Right lung (tissue), 5 donors: ENCODE data around the gene RIMS3. TPM values are rescaled to one million over a fixed set of nuclear protein-coding genes. Genes with fewer than 3 reads are reported as not detected.
"Not testable (repeated sequence)": the region's sequence is repeated elsewhere in the genome, so short reads cannot be mapped to it uniquely, and the experiment has no call there.

Source experiments
- DNase-seq, 2 donors: peaks; one replicate each; pipeline ENCODE4 v3.0.0-alpha.2; 2013
- polyA plus RNA-seq, 5 donors: library from polyadenylated mRNA; unstranded; fragments of 120-200 nt; gene quantifications; one replicate each; pipeline versions ENCODE4 v1.2.1 to v1.2.3, GENCODE V29; 2013; ENCODE audit warnings: inconsistent platforms in 1 of 5, low replicate concordance in 1 of 5; ENCODE audit not compliant: insufficient read length in 5 of 5, insufficient read depth in 1 of 5

The RIMS3 gene
- polyA plus RNA-seq, 5 donors = 0.91 to 2.1 (median 1.6) TPM

DNA sequence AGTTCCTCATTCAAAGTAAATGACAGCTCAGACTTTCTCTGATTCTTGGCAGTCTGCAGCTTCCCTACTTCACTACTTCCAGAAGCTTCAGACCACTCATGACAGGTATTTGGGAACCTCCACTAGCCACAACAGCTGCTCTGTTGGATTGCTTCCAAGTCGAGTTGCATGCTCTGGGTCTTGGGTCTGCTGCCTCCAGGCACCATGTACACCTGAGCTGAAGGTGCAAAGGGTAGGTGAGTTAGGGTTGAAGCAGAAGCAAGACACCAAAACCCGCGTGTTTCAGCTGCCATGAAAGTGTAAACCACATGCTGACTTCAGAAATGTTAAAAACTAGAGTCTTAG lies 71.3 kb downstream of the RIMS3 start:
- no peak for DNase-seq

DNA sequence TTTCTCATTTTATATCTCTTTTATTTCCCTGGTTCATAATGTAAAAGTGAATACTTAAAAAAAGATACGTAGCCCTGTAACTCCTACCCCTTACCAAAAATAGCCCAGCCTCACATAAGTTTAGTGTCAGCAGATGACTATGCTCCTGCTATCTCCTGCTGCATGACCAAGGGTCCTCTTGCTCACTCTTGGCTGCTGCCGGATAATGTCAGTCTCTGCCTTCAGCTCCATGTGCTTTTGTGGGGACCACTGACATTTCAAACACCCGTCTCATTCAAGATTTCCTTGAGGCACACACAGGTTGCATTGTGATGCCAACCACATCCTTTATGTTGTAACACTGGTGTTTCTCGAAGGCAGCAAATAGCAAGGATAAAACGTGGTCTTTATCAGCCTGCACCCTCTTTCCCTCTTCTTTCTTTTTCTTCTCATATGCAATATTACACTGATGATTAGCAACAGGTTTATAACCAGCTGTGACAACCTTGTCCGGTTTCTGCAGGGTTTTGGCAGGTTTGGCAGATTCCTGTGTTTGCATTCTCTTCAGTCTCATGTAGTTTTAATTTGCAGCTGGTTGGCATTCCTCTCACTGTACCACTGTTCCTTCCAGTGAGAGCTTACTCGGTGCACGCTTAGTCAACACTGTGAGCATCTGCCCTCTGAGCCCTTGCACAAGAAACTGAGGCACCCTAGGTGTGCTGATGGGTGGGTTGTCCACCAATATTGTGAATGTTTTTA lies 71.9 kb downstream of the RIMS3 start:
- DNase-seq = no peak

GRCh38 chr1:40592107-40592803 lies 73.2 kb downstream of the RIMS3 start:
- DNase-seq = no peak

DNA sequence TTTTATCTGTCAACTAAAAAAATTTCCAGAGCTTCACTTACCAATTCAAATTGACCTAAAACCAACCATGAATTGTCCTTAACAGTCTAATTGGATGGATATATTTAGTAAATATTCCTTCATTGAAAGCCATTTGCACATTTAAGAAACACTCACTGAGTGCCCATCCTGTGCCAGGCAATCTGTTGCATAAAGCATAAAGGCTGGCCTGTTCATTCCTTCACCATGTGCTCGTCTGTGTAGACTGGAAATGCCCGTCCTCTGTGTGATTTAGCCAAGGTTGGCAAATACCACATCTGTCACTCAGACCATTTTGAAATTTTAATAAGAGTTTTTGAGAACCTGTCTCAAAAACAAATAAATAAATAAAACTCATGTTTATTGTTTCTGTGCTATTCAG lies 76.9 kb downstream of the RIMS3 start:
- no peak for DNase-seq

DNA sequence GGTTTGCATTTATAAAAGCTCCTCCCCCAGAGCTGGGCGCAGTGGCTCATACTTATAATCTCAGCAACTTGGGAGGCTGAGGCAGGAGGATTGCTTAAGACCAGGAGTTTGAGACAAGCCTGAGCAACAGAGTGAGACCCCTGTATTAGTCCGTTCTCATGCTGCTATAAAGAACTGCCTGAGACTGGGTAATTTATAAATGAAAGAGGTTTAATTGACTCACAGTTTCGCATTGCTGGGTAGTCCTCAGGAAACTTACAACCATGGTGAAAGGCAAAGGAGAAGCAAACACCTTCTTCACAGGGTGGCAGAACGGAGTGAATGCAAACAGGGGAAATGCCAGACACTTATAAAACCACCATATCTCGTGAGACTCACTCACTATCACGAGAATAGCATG lies 81.5 kb downstream of the RIMS3 start:
- no peak for DNase-seq

- DNase-seq = no peak
Observed at GRCh38 chr1:40582116-40582515, 83.4 kb downstream of the RIMS3 start.

DNA sequence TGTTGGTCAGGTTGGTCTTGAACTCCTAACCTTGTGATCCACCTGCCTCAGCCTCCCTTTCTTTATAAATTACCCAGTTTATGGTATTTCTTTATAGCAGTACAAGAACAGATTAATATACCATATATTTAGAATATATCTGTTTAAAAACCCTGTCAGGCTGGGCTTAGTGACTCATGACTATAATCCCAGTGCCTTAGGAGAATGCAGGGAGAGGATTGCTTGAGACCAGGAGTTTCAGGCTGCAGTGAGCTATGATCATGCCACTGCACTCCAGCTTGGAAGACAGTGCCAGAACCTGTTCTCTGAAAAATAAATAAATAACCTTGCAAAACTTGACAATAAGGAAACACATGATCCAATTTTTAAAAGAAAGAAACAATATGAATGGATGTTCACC lies 90.1 kb downstream of the RIMS3 start:
- DNase-seq = no peak

- not testable (repeated sequence) for DNase-seq
Observed at GRCh38 chr1:40574805-40575204, 90.7 kb downstream of the RIMS3 start.

Other genes starting within 250 kb of the RIMS3 start
- gene ZFP69B, start 215.2 kb downstream of the RIMS3 start, polyA plus RNA-seq = 1 to 10 TPM; 5.1 to 7.5 (median 5.8) TPM
- 10 to 100 TPM in 2 of 5 donors, 1 to 10 TPM in 3; 7.4 to 11.7 (median 9.1) TPM for gene ZFP69, start 188.4 kb downstream of the RIMS3 start, polyA plus RNA-seq
- gene EXO5, start 156.9 kb downstream of the RIMS3 start, polyA plus RNA-seq = 10 to 100 TPM in 4 of 5 donors, 1 to 10 TPM in 1; 9.4 to 17.5 (median 13.1) TPM
- 10 to 100 TPM in 1 of 5 donors, 1 to 10 TPM in 4; 6.7 to 10.2 (median 8.4) TPM for gene ZNF684, start 134.0 kb downstream of the RIMS3 start, polyA plus RNA-seq
- gene NFYC, start 26.0 kb upstream of the RIMS3 start, polyA plus RNA-seq = 10 to 100 TPM; 76.9 to 91.2 (median 84.1) TPM
- 1 to 10 TPM in 4 of 5 donors, under 1 TPM in 1; 0.80 to 2.2 (median 1.4) TPM for gene KCNQ4, start 118.1 kb upstream of the RIMS3 start, polyA plus RNA-seq
- 1 to 10 TPM; 1.9 to 6.3 (median 3.1) TPM for gene CITED4, start 196.7 kb upstream of the RIMS3 start, polyA plus RNA-seq